ENCODE results near the gene MAMDC4.

Gene MAMDC4

DNA sequence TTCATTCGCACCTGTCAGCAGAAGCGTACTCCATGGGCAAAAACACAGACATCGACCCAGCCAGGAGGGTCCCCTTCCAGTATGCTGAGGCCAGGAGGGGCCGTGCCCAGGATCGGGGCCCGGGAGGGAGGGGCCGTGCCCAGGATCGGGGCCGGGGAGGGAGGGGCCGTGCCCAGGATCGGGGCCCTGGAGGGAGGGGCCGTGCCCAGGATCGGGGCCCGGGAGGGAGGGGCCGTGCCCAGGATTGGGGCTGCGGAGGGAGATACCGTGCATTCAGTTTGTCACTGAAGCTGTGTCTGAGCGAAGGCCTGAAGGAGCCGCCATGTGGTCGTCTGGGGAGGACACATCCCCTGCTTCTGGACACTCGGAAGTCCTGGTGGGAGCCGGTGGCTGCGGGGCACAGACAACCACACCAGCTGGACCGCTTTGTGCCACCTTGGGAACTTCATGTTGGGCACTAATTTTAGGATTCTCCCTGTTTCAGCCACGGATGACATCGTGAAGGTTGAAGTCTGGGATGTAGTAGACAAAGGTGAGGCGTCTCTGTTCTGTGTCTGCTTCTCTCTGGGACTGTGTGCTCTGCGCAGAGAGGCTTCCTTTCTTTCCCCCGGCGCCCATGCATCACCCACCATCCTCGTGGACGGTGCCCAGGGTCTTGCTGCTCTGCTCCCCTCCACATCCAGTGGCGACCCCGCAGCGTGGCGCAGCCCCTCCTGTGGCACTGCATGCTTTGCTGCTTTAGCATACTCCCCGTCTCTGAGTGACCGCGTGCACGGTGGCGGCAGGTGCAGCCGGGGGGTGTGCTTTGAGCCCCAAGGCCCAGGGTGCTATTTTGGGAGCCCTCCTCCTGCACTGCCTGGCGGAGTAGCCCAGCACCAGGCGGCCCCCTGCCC lies 26.6 kb upstream of the MAMDC4 start:
- H3K4me1 ChIP-seq (ENCODE audit: control insufficient read depth, insufficient read depth, low read length) = no peaks in the 10 kb centered on the region; the same call in none of the 2 replicates
- H3K36me3 ChIP-seq (ENCODE audit: control insufficient read depth, insufficient read depth, low read length) = peaks cover 50% of the 10 kb centered on the region
- H3K4me3 ChIP-seq (ENCODE audit: low read length) = no peak overlapping the region
- no peak for DNase-seq (ENCODE audit: low read depth, low spot score)
- H3K27ac ChIP-seq (ENCODE audit: low read length) = no peak overlapping the region
- no peaks in the 10 kb centered on the region for H3K9me3 ChIP-seq (ENCODE audit: control insufficient read depth, insufficient read depth, low read length)
- WGBS (ENCODE audit: insufficient coverage, insufficient read length) = no CpG with 5 or more reads among the region's 44 CpGs
- no peaks in the 10 kb centered on the region for H3K27me3 ChIP-seq (ENCODE audit: control insufficient read depth, insufficient read depth, low read length)

DNA sequence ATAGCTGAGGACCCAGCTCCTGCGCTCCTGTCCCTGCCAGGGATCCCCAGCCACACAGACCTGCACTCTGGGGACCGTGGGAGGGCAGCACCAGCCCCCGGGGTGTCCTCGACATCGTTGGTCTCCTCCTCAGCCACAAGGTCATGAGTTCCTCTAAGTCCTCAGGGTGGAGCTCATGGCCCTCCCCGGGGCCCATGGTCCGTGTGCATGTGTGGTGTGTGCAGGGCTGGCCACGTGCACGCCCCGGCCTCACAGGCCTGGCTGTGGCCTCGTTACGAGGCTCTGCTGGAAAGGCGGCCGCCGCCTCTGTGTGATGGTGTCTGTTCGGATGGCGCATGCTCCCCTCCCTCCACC lies 26.0 kb upstream of the MAMDC4 start:
- H3K4me1 ChIP-seq (ENCODE audit: control insufficient read depth, insufficient read depth, low read length) = no peaks in the 10 kb centered on the region; the same call in none of the 2 replicates

DNA sequence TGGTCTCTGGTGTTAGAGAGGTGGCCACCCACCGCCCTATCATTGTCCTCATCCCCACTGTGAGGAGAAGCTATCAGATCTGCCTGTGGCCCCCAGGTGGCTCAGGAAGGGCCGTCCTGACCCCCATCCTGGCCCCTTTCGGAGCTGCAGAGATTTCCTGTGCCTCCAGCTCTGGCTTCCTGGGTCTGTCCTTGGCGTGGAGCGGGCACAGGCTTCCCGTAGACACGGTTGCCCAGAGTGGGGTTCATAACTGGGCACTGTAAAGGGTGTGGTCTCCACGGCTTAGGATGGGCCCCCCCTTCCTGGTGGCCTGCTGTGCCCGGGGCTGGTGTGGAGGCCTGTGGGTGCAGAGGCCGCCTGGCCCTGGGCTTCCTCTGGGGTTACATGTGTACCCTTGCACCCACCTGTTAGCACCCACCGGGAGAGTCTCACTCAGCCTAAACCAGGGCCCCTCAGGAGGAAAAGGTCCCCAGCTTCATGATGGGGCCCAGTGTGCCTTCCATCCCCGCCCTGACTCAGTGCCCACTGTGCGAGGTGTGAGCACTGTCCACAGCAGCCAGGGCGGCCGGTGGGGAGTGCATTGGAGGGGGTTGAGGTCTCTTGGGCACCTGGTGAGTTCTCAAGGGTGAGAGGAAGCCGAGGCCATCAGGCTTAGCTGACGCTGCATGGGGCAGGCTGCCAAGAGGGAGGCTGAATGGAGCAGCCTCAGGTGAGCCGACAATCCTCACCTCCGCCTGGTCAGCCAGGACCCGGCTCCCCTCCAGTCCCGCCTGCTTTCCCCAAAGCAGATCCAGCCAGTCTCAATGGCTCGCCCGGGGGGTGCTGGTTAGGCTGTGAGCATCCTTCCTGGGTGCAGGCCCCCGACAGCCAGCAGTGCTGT lies 25.2 kb upstream of the MAMDC4 start:
- no peak overlapping the region for H3K4me3 ChIP-seq (ENCODE audit: low read length)
- no peaks in the 10 kb centered on the region for H3K27me3 ChIP-seq (ENCODE audit: control insufficient read depth, insufficient read depth, low read length)
- no CpG with 5 or more reads among the region's 24 CpGs for WGBS (ENCODE audit: insufficient coverage, insufficient read length)
- no peak overlapping the region for H3K27ac ChIP-seq (ENCODE audit: low read length)
- no peaks in the 10 kb centered on the region; the same call in none of the 2 replicates for H3K4me1 ChIP-seq (ENCODE audit: control insufficient read depth, insufficient read depth, low read length)
- no peaks in the 10 kb centered on the region for H3K9me3 ChIP-seq (ENCODE audit: control insufficient read depth, insufficient read depth, low read length)
- H3K36me3 ChIP-seq (ENCODE audit: control insufficient read depth, insufficient read depth, low read length) = peaks cover 61% of the 10 kb centered on the region
- no peak for DNase-seq (ENCODE audit: low read depth, low spot score)

More for the DNA sequence above, 26.0 kb upstream of the MAMDC4 start:
- no peak overlapping the region for H3K4me3 ChIP-seq (ENCODE audit: low read length)
- no CpG with 5 or more reads among the region's 17 CpGs for WGBS (ENCODE audit: insufficient coverage, insufficient read length)
- no peaks in the 10 kb centered on the region for H3K9me3 ChIP-seq (ENCODE audit: control insufficient read depth, insufficient read depth, low read length)
- peaks cover 54% of the 10 kb centered on the region for H3K36me3 ChIP-seq (ENCODE audit: control insufficient read depth, insufficient read depth, low read length)
- no peak overlapping the region for H3K27ac ChIP-seq (ENCODE audit: low read length)
- no peak for DNase-seq (ENCODE audit: low read depth, low spot score)
- no peaks in the 10 kb centered on the region for H3K27me3 ChIP-seq (ENCODE audit: control insufficient read depth, insufficient read depth, low read length)

DNA sequence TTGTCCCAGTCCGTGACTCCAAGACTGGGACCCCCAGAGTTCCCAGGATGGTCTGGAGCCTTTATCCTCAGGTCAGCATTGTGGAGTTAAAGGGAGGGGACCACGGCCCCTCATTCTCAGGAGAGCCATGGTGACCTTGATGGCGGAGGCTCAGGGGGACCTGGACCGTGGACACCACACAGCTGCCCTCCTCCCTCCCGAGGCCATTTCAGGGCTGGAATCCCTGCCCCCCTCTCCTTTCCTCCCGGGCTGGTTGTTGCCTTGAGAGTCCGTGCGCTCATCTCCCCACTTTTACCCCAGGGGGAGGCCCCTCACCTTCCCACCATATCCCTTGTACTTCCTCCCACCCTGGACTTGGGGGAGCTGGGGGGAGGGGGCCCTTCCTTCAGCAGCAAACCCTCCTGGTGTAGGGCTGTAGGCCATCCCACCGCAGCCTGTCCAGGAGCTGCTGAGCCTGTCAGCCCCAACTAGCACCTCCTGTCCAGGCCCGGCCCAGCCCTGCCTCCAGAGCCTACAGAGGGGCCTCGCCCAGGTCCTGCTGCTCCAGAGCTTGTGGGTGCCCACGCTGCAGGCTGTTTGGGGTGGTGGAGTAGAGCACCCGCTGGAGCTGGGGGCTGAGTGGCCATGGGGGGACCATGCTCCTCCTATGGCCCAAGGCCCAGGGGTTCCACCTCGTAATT lies 24.2 kb upstream of the MAMDC4 start:
- WGBS (ENCODE audit: insufficient coverage, insufficient read length) = no CpG with 5 or more reads among the region's 14 CpGs
- Histone ChIP-seq H3K4me1 (ENCODE audit: control insufficient read depth, insufficient read depth, low read length) (no peaks in the 10 kb centered on the region; the same call in 1 of the 2 replicates), H3K4me3 (ENCODE audit: low read length) (no peak overlapping the region), H3K27ac (ENCODE audit: low read length) (no peak overlapping the region), H3K36me3 (ENCODE audit: control insufficient read depth, insufficient read depth, low read length) (peaks cover 65% of the 10 kb centered on the region), H3K9me3 (ENCODE audit: control insufficient read depth, insufficient read depth, low read length) (no peaks in the 10 kb centered on the region), H3K27me3 (ENCODE audit: control insufficient read depth, insufficient read depth, low read length) (no peaks in the 10 kb centered on the region)
- DNase-seq (ENCODE audit: low read depth, low spot score) = no peak

DNA sequence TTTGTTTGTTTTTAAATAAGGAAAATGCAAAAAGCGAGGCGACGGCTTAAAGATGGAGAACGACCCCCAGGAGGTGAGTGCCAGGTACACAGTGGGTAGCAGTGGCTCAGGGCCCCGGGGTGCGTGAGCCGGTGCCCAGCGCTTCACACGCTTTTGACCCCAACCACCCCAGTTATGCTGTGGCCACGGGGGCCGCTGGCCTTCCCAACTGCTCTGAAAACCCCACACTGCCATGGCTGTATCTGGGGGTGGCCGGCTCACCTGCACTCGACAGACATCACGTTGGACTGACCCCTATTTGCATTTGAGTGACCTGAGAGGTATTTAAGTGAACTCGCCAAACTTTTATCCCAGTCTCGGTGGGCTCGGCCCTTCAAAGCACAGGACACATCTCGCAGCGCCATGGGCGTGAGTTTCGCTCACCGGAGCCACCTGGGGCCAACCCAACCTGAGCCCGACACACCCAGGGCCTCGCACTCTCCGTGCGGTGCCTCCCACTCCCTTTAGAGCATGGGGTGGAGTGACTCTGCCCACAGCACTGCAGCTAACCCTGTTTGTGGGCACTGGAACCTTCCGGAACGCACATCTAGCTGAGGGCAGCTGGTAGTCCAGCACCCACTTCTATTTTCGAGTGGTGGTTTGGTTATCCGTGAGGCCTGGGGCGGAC lies 23.5 kb upstream of the MAMDC4 start:
- WGBS (ENCODE audit: insufficient coverage, insufficient read length) = no CpG with 5 or more reads among the region's 31 CpGs
- Histone ChIP-seq H3K4me3 (ENCODE audit: low read length) (no peak overlapping the region), H3K27ac (ENCODE audit: low read length) (no peak overlapping the region), H3K9me3 (ENCODE audit: control insufficient read depth, insufficient read depth, low read length) (no peaks in the 10 kb centered on the region), H3K27me3 (ENCODE audit: control insufficient read depth, insufficient read depth, low read length) (no peaks in the 10 kb centered on the region), H3K36me3 (ENCODE audit: control insufficient read depth, insufficient read depth, low read length) (peaks cover 62% of the 10 kb centered on the region), H3K4me1 (ENCODE audit: control insufficient read depth, insufficient read depth, low read length) (no peaks in the 10 kb centered on the region)
- DNase-seq (ENCODE audit: low read depth, low spot score) = no peak

DNA sequence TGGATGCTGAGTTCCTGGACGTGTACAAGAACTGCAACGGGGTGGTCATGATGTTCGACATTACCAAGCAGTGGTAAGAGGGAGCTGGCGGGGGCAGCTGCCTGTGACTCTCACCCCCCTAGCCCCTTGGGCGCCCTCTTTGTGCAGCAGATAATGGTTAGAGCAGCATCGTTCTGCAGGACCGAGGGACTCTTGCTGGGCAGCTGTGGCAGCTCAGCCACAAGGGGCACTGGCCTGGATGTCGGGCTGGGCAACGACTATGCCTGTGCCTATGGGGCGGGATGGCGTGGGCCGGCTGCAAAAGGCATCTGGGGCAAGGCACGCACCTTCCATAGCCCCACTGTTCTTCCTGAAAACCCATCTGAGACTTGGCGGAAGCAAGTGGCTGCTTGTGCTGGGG lies 22.7 kb upstream of the MAMDC4 start:
- H3K27ac ChIP-seq (ENCODE audit: low read length) = no peak overlapping the region
- H3K4me1 ChIP-seq (ENCODE audit: control insufficient read depth, insufficient read depth, low read length) = no peaks in the 10 kb centered on the region
- DNase-seq (ENCODE audit: low read depth, low spot score) = no peak
- H3K36me3 ChIP-seq (ENCODE audit: control insufficient read depth, insufficient read depth, low read length) = peaks cover 60% of the 10 kb centered on the region
- no peak overlapping the region for H3K4me3 ChIP-seq (ENCODE audit: low read length)
- no peaks in the 10 kb centered on the region for H3K27me3 ChIP-seq (ENCODE audit: control insufficient read depth, insufficient read depth, low read length)
- WGBS (ENCODE audit: insufficient coverage, insufficient read length) = no CpG with 5 or more reads among the region's 14 CpGs
- H3K9me3 ChIP-seq (ENCODE audit: control insufficient read depth, insufficient read depth, low read length) = no peaks in the 10 kb centered on the region

DNA sequence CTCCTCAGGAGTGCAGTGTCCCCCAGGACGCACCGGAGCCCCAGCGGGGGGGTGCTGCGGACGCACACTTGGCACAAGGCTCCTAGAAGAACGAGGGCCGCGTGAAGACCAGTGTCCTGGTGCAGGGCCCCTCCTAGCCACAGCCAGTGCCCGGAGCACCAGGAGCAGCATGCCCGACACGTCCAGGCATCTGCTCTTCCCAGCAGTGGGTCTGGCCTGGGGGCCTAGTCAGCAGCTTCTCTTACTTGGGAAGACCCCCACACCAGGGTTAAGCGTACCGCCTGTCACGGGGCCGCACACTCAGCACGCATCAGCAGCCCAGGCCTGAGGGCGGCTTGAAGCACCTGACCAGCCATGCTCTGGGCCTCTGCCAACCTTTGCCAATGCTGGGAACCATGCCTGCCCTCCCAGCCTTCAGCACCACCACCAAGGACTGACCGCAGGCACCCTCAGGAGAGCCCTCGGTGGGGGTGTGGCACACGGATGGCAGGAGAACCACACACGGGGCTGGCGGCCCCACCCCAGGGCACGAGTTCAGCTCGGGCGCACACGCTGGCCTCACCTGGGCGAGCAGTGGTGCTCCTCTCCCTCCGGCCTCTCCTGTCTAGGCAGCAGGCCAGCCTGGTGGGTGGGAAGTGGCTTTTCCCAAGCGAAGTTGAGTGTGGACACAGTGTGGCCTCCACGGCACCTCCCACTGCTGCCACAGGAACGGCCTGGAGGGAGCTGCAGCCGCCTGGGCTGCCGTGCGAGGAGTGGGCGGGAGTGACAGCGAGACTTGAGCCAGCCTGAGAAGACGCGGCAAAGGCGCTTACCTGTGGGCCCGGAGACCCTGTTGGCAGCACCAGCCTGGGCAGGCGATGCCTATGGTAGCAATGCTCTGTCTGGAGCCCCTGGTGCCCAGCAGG lies 21.9 kb upstream of the MAMDC4 start:
- Histone ChIP-seq H3K27ac (ENCODE audit: low read length) (no peak overlapping the region), H3K9me3 (ENCODE audit: control insufficient read depth, insufficient read depth, low read length) (no peaks in the 10 kb centered on the region), H3K27me3 (ENCODE audit: control insufficient read depth, insufficient read depth, low read length) (no peaks in the 10 kb centered on the region), H3K36me3 (ENCODE audit: control insufficient read depth, insufficient read depth, low read length) (peaks cover 55% of the 10 kb centered on the region), H3K4me3 (ENCODE audit: low read length) (no peak overlapping the region), H3K4me1 (ENCODE audit: control insufficient read depth, insufficient read depth, low read length) (no peaks in the 10 kb centered on the region)
- DNase-seq (ENCODE audit: low read depth, low spot score) = no peak
- WGBS (ENCODE audit: insufficient coverage, insufficient read length) = no CpG with 5 or more reads among the region's 41 CpGs

DNA sequence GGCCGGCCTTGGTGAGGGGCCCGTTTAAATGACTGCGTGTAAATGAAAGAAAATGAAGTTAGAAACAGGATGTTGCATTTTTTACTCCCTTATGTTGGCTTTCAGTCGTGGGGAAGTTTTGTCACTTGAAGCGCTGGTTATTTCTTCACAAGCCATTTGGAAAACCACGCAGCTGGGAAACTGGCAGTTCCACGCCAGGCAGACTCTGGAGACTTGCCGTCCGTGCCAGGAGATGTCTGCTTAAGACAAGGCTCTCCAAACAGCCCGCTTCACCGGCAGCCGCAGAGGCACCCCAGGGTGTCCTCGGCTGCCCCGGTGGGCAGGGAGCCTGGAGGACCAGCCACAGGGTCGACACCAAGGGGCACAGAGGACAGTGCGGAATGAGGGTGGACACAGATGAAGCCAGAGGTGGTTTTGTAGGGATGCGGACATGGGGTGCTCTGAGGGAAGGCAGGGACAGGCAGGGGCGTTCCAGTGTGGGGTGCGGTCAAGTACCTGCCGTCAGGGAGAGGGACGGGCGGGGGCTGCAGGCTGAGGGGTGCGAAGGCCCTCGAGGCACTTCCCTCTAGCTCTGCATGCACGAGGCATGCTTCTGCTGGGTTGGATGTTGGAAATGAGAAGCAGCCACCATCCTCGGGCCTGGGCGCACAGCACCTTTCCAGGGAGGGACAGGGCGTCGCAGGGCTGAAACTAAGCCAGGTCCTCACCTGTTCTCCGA lies 21.0 kb upstream of the MAMDC4 start:
- WGBS (ENCODE audit: insufficient coverage, insufficient read length) = no CpG with 5 or more reads among the region's 30 CpGs
- H3K9me3 ChIP-seq (ENCODE audit: control insufficient read depth, insufficient read depth, low read length) = no peaks in the 10 kb centered on the region
- no peaks in the 10 kb centered on the region for H3K27me3 ChIP-seq (ENCODE audit: control insufficient read depth, insufficient read depth, low read length)
- no peaks in the 10 kb centered on the region for H3K4me1 ChIP-seq (ENCODE audit: control insufficient read depth, insufficient read depth, low read length)
- no peak for DNase-seq (ENCODE audit: low read depth, low spot score)
- H3K36me3 ChIP-seq (ENCODE audit: control insufficient read depth, insufficient read depth, low read length) = peaks cover 49% of the 10 kb centered on the region
- H3K27ac ChIP-seq (ENCODE audit: low read length) = no peak overlapping the region
- no peak overlapping the region for H3K4me3 ChIP-seq (ENCODE audit: low read length)

DNA sequence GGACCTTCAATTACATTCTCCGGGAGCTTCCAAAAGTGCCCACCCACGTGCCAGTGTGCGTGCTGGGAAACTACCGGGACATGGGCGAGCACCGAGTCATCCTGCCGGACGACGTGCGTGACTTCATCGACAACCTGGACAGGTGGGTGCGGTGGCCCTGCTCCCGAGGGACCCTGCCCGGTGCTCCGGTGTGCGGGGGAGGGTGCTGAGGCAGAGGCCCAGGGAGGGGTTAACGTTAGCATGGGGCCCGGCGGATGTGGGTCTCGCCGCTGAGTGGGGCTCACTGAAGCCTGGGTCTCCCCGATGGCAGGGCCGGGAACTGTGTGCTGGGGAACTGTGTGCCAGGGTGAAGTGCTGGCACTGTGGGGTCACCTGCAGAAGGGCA lies 20.4 kb upstream of the MAMDC4 start:
- Histone ChIP-seq H3K27me3 (ENCODE audit: control insufficient read depth, insufficient read depth, low read length) (no peaks in the 10 kb centered on the region), H3K27ac (ENCODE audit: low read length) (no peak overlapping the region), H3K4me3 (ENCODE audit: low read length) (no peak overlapping the region), H3K9me3 (ENCODE audit: control insufficient read depth, insufficient read depth, low read length) (no peaks in the 10 kb centered on the region), H3K4me1 (ENCODE audit: control insufficient read depth, insufficient read depth, low read length) (no peaks in the 10 kb centered on the region), H3K36me3 (ENCODE audit: control insufficient read depth, insufficient read depth, low read length) (peaks cover 46% of the 10 kb centered on the region)
- WGBS (ENCODE audit: insufficient coverage, insufficient read length) = no CpG with 5 or more reads among the region's 23 CpGs
- DNase-seq (ENCODE audit: low read depth, low spot score) = no peak
